Activated CD4-positive, alpha-beta T cell treated with anti-CD3 and anti-CD28 coated beads, Interleukin-2, amount 50 U/mL, for 4 hours (primary cell): ENCODE measurements around the gene GPR15.

Experiments
- DNase-seq, 2 experiments: peaks; one replicate each; pipeline ENCODE4 v3.0.0-alpha.2; 2020

GPR15 gene

GRCh38 chr3:98531622-98532274 lies at the start of gene GPR15:
Gene GPR15, plus strand, starts transcription at chr3:98531978. Its CDS starts 56 bp downstream, at chr3:98532034.
- DNase-seq = no peak

GRCh38 chr3:98482717-98483482 lies 48.9 kb upstream of the GPR15 start:
- DNase-seq = no peak

GRCh38 chr3:98483626-98484025 lies 48.2 kb upstream of the GPR15 start:
- no peak for DNase-seq

- DNase-seq = no peak
Observed at GRCh38 chr3:98497381-98497780, 34.4 kb upstream of the GPR15 start, which contains the start of gene OR5K2. Gene OR5K2, plus strand, starts transcription at chr3:98497681. Its CDS starts 0 bp downstream, at chr3:98497681.

- DNase-seq = no peak
Observed at GRCh38 chr3:98500019-98500418, 31.8 kb upstream of the GPR15 start.

- DNase-seq = no peak
Observed at GRCh38 chr3:98501270-98501669, 30.5 kb upstream of the GPR15 start.

- no peak for DNase-seq
Observed at GRCh38 chr3:98501863-98502576, 29.8 kb upstream of the GPR15 start.

GRCh38 chr3:98504539-98504938 lies 27.2 kb upstream of the GPR15 start:
- no peak for DNase-seq

GRCh38 chr3:98508582-98508981 lies 23.2 kb upstream of the GPR15 start:
- DNase-seq = no peak

- DNase-seq = no peak
Observed at GRCh38 chr3:98512576-98512975, 19.2 kb upstream of the GPR15 start.

- no peak for DNase-seq
Observed at GRCh38 chr3:98513091-98513511, 18.7 kb upstream of the GPR15 start.

- no peak for DNase-seq
Observed at GRCh38 chr3:98513736-98514135, 18.0 kb upstream of the GPR15 start.

GRCh38 chr3:98514948-98515347 lies 16.8 kb upstream of the GPR15 start:
- no peak for DNase-seq

GRCh38 chr3:98518816-98519215 lies 13.0 kb upstream of the GPR15 start:
- no peak for DNase-seq

GRCh38 chr3:98519351-98519750 lies 12.4 kb upstream of the GPR15 start:
- DNase-seq = no peak

- peak; percentile 40 to 42 for DNase-seq
Observed at GRCh38 chr3:98521897-98522543, 9.8 kb upstream of the GPR15 start.

- peak; percentile 93 to 94 for DNase-seq
Observed at GRCh38 chr3:98522544-98523281, 9.1 kb upstream of the GPR15 start, which contains the start of gene CLDND1. Gene CLDND1, minus strand, starts transcription at chr3:98522902. Its CDS starts 1,478 bp downstream, at chr3:98521424.

GRCh38 chr3:98525494-98525893 lies 6.3 kb upstream of the GPR15 start:
- no peak for DNase-seq

GRCh38 chr3:98528474-98529346 lies 3.1 kb upstream of the GPR15 start:
- DNase-seq = no peak

- no peak for DNase-seq
Observed at GRCh38 chr3:98529856-98530459, 1.8 kb upstream of the GPR15 start.

- DNase-seq = no peak
Observed at GRCh38 chr3:98530676-98531075, 1.1 kb upstream of the GPR15 start.
